Mesenchymal stem cell (in vitro differentiated cells and primary cell): ENCODE data around the gene CLSTN3.
"Not testable (repeated sequence)": the region's sequence is repeated elsewhere in the genome, so short reads cannot be mapped to it uniquely, and the experiment has no call there.

Experiments used
- DNase-seq: peaks from one replicate; pipeline ENCODE4 v3.0.0-alpha.2; 2013
- H2AFZ ChIP-seq: one replicate; pipeline ENCODE4 v1.6.1; 2013; ENCODE audit warnings: low read depth, mild to moderate bottlenecking, control low read depth, inconsistent platforms, low read length, moderate library complexity
- H2AK5ac ChIP-seq: 2 replicates; pipeline ENCODE4 v1.6.1; 2013; ENCODE audit warnings: low read length, moderate library complexity, mild to moderate bottlenecking, inconsistent platforms; ENCODE audit not compliant: severe bottlenecking
- H2BK120ac ChIP-seq: one replicate; pipeline ENCODE4 v1.6.1; 2013; ENCODE audit warnings: low read depth, mild to moderate bottlenecking, inconsistent platforms, low read length, moderate library complexity
- H2BK12ac ChIP-seq, 2 experiments: one replicate each; pipeline ENCODE4 v1.6.1; 2013; ENCODE audit warnings: inconsistent platforms in 2 of 2, low read length in 2 of 2, mild to moderate bottlenecking in 2 of 2, moderate library complexity in 2 of 2, control low read depth in 1 of 2
- H2BK15ac ChIP-seq: one replicate; pipeline ENCODE4 v1.6.1; 2013; ENCODE audit warnings: mild to moderate bottlenecking, low read depth, inconsistent platforms; ENCODE audit not compliant: poor library complexity, severe bottlenecking
- H2BK5ac ChIP-seq: 2 replicates; pipeline ENCODE4 v1.6.1; 2013; ENCODE audit warnings: low read depth, mild to moderate bottlenecking, low read length, control low read depth, inconsistent platforms; ENCODE audit not compliant: poor library complexity, severe bottlenecking
- H3K14ac ChIP-seq, 2 experiments: one replicate each; pipeline ENCODE4 v1.6.1; 2013; ENCODE audit warnings: inconsistent platforms in 2 of 2, low read length in 2 of 2, control low read depth in 1 of 2, mild to moderate bottlenecking in 1 of 2, moderate library complexity in 1 of 2
- H3K18ac ChIP-seq, 2 experiments: one replicate each; pipeline ENCODE4 v1.6.1; 2013; ENCODE audit warnings: inconsistent platforms in 2 of 2, low read length in 2 of 2, control low read depth in 1 of 2, low read depth in 1 of 2, mild to moderate bottlenecking in 1 of 2
- H3K23ac ChIP-seq, 2 experiments: one replicate each; pipeline ENCODE4 v1.6.1; 2013; ENCODE audit warnings: inconsistent platforms in 2 of 2, low read length in 2 of 2, mild to moderate bottlenecking in 2 of 2, moderate library complexity in 2 of 2, control low read depth in 1 of 2
- H3K27ac ChIP-seq: 2 replicates; pipeline ENCODE4 v1.5.1; 2013; ENCODE audit warnings: mild to moderate bottlenecking, moderate library complexity, low read length, control low read depth, inconsistent platforms; ENCODE audit not compliant: poor library complexity, severe bottlenecking
- H3K27me3 ChIP-seq, 2 experiments: 2 replicates each; pipeline versions ENCODE4 v1.6.1 to v1.7.0; 2013; ENCODE audit warnings: low read length in 2 of 2, mild to moderate bottlenecking in 2 of 2, moderate library complexity in 2 of 2, control low read depth in 1 of 2, inconsistent platforms in 1 of 2; ENCODE audit not compliant: control insufficient read depth in 1 of 2, insufficient read depth in 1 of 2
- H3K36me3 ChIP-seq, 2 experiments: 2 replicates each; pipeline versions ENCODE4 v1.6.1 to v1.7.0; 2013; ENCODE audit warnings: low read length in 2 of 2, control low read depth in 1 of 2, inconsistent platforms in 1 of 2, low read depth in 1 of 2, mild to moderate bottlenecking in 1 of 2; ENCODE audit not compliant: insufficient read depth in 2 of 2, control insufficient read depth in 1 of 2
- H3K4ac ChIP-seq, 2 experiments: one replicate each; pipeline ENCODE4 v1.6.1; 2013; ENCODE audit warnings: inconsistent platforms in 2 of 2, low read length in 2 of 2, mild to moderate bottlenecking in 2 of 2, moderate library complexity in 2 of 2, control low read depth in 1 of 2, low read depth in 1 of 2
- H3K4me1 ChIP-seq: 2 replicates; pipeline ENCODE4 v1.6.1; 2013; ENCODE audit warnings: low read depth, low read length, control low read depth; ENCODE audit not compliant: control insufficient read depth, insufficient read depth
- H3K4me2 ChIP-seq: 2 replicates; pipeline ENCODE4 v1.6.1; 2013; ENCODE audit warnings: low read length, mild to moderate bottlenecking, inconsistent platforms; ENCODE audit not compliant: poor library complexity, severe bottlenecking
- H3K4me3 ChIP-seq, 2 experiments: 2 replicates each; pipeline versions ENCODE4 v1.5.1 to v1.7.0; 2013; ENCODE audit warnings: low read length in 2 of 2, mild to moderate bottlenecking in 2 of 2, control low read depth in 1 of 2, low read depth in 1 of 2; ENCODE audit not compliant: insufficient read depth in 1 of 2
- H3K79me1 ChIP-seq: replicated peaks from 2 replicates; pipeline ENCODE4 v1.6.1; 2013; ENCODE audit warnings: mild to moderate bottlenecking, control low read depth, low read length, inconsistent platforms; ENCODE audit not compliant: poor library complexity, severe bottlenecking
- H3K9ac ChIP-seq: 2 replicates; pipeline ENCODE4 v1.7.0; 2013; ENCODE audit warnings: mild to moderate bottlenecking, low read length, moderate library complexity
- H3K9me3 ChIP-seq: 2 replicates; pipeline ENCODE4 v1.7.0; 2013; ENCODE audit warnings: mild to moderate bottlenecking, low read length; ENCODE audit not compliant: control insufficient read depth
- H4K8ac ChIP-seq: one replicate; pipeline ENCODE4 v1.6.1; 2013; ENCODE audit warnings: inconsistent platforms, mild to moderate bottlenecking, low read length, moderate library complexity
- H4K91ac ChIP-seq: one replicate; pipeline ENCODE4 v1.6.1; 2013; ENCODE audit warnings: mild to moderate bottlenecking, low read length, inconsistent platforms
- WGBS: methylation state at CpG from one replicate; pipeline ENCODE4 v1.1.7; 2013; ENCODE audit warnings: mixed read lengths; 5-methylcytosine and 5-hydroxymethylcytosine counted together

Gene CLSTN3

GRCh38 chr12:7176595-7176994, 46.4 kb downstream of the CLSTN3 start:
- Histone ChIP-seq H3K18ac (no peak overlapping the region), H4K91ac (no peak overlapping the region), H3K4me3 (no peak overlapping the region), H2AK5ac (no peak overlapping the region), H3K9me3 (peaks cover 7% of the 10 kb centered on the region), H2BK12ac (no peak overlapping the region), H2AFZ (no peak overlapping the region), H2BK5ac (no peak overlapping the region), H3K9ac (no peak overlapping the region), H3K79me1 (no peaks in the 10 kb centered on the region), H3K27me3 (peaks cover 0 to 12% of the 10 kb centered on the region in 2 experiments), H3K4ac (no peak overlapping the region), H3K27ac (no peak overlapping the region), H2BK120ac (no peak overlapping the region), H3K14ac (no peak overlapping the region), H2BK15ac (no peak overlapping the region), H3K23ac (no peak overlapping the region), H4K8ac (no peak overlapping the region), H3K4me1 (no peaks in the 10 kb centered on the region), H3K4me2 (no peak overlapping the region), H3K36me3 (no peaks in the 10 kb centered on the region)
- DNase-seq: no peak
- WGBS: no CpG with 5 or more reads among the region's 2 CpGs

GRCh38 chr12:7178481-7178880, 48.3 kb downstream of the CLSTN3 start:
- H3K4me1 ChIP-seq: no peaks in the 10 kb centered on the region
- H2BK120ac ChIP-seq: no peak overlapping the region
- no peak overlapping the region for H2BK12ac ChIP-seq
- no peaks in the 10 kb centered on the region for H3K9me3 ChIP-seq
- H3K4me3 ChIP-seq: no peak overlapping the region
- WGBS: 89% methylated on average over 2 of the region's 2 CpGs
- DNase-seq: no peak
- H4K91ac ChIP-seq: no peak overlapping the region
- no peak overlapping the region for H2BK15ac ChIP-seq
- H3K4ac ChIP-seq: no peak overlapping the region
- no peaks in the 10 kb centered on the region for H3K79me1 ChIP-seq
- H3K4me2 ChIP-seq: no peak overlapping the region
- H3K14ac ChIP-seq: no peak overlapping the region
- peaks cover 0 to 19% of the 10 kb centered on the region in 2 experiments for H3K27me3 ChIP-seq
- no peak overlapping the region for H3K9ac ChIP-seq
- no peak overlapping the region for H3K23ac ChIP-seq
- H3K18ac ChIP-seq: no peak overlapping the region
- no peak overlapping the region for H2AFZ ChIP-seq
- no peak overlapping the region for H4K8ac ChIP-seq
- H2BK5ac ChIP-seq: no peak overlapping the region
- H2AK5ac ChIP-seq: no peak overlapping the region
- no peak overlapping the region for H3K27ac ChIP-seq
- H3K36me3 ChIP-seq: no peaks in the 10 kb centered on the region

GRCh38 chr12:7180685-7181084, 50.5 kb downstream of the CLSTN3 start:
- Histone ChIP-seq H4K91ac (no peak overlapping the region), H3K4me3 (no peak overlapping the region), H3K27me3 (peaks cover 0 to 19% of the 10 kb centered on the region in 2 experiments), H3K36me3 (no peaks in the 10 kb centered on the region), H2BK5ac (no peak overlapping the region), H3K79me1 (no peaks in the 10 kb centered on the region), H3K4ac (no peak overlapping the region), H3K14ac (no peak overlapping the region), H3K4me1 (no peaks in the 10 kb centered on the region), H2BK12ac (no peak overlapping the region), H3K9ac (no peak overlapping the region), H2AK5ac (no peak overlapping the region), H3K23ac (no peak overlapping the region), H2BK120ac (no peak overlapping the region), H3K4me2 (no peak overlapping the region), H3K18ac (no peak overlapping the region), H2AFZ (no peak overlapping the region), H3K9me3 (no peaks in the 10 kb centered on the region), H3K27ac (no peak overlapping the region), H4K8ac (no peak overlapping the region), H2BK15ac (no peak overlapping the region)
- DNase-seq: no peak
- WGBS: 93% methylated on average over 1 of the region's 1 CpG

GRCh38 chr12:7186058-7186457, 55.9 kb downstream of the CLSTN3 start:
- not testable (repeated sequence) for H4K91ac ChIP-seq, H2BK5ac ChIP-seq, H3K4ac ChIP-seq, H3K9me3 ChIP-seq, H4K8ac ChIP-seq, H3K36me3 ChIP-seq, H2AFZ ChIP-seq, H3K79me1 ChIP-seq, DNase-seq, H3K4me2 ChIP-seq, H3K18ac ChIP-seq, H2BK120ac ChIP-seq, H3K14ac ChIP-seq, H3K9ac ChIP-seq, H3K4me3 ChIP-seq, H3K23ac ChIP-seq, H2BK12ac ChIP-seq, H3K27ac ChIP-seq, H2AK5ac ChIP-seq
- peak overlapping the region; percentile 46 for H2BK15ac ChIP-seq
- peaks cover 12% of the 10 kb centered on the region for H3K4me1 ChIP-seq
- peaks cover 0 to 13% of the 10 kb centered on the region in 2 experiments for H3K27me3 ChIP-seq
- 50% methylated on average over 2 of the region's 2 CpGs for WGBS
